Neural progenitor cell (in vitro differentiated cells): ENCODE measurements around the gene ANKRD60. TPM values are rescaled to one million over a fixed set of nuclear protein-coding genes. Genes with fewer than 3 reads are reported as not detected.

ENCODE experiments used
- DNase-seq: peaks from one replicate; pipeline ENCODE4 v3.0.0-alpha.2; 2016; ENCODE audit warnings: low spot score
- H2AFZ ChIP-seq: fragments of 200-600 bp; sonication (generic); replicated peaks from 2 replicates; pipeline ENCODE4 v1.6.1; 2016; ENCODE audit warnings: antibody characterized with exemption
- H3F3A ChIP-seq: fragments of 200-600 bp; sonication (generic); 2 replicates; pipeline ENCODE4 v1.6.1; 2016; ENCODE audit warnings: antibody characterized with exemption, low read depth
- H3K27ac ChIP-seq: fragments of 200-600 bp; sonication (generic); 2 replicates; pipeline ENCODE4 v1.5.1; 2016; ENCODE audit warnings: mild to moderate bottlenecking
- H3K27me3 ChIP-seq: fragments of 200-600 bp; sonication (generic); 2 replicates; pipeline ENCODE4 v1.6.1; 2016; ENCODE audit warnings: mild to moderate bottlenecking, moderate library complexity
- H3K36me3 ChIP-seq: fragments of 200-600 bp; sonication (generic); 2 replicates; pipeline ENCODE4 v1.5.1; 2016
- H3K4me1 ChIP-seq: fragments of 200-600 bp; sonication (generic); 2 replicates; pipeline ENCODE4 v1.6.1; 2016; ENCODE audit warnings: mixed run types
- H3K4me2 ChIP-seq: fragments of 200-600 bp; sonication (generic); 2 replicates; pipeline ENCODE4 v1.6.1; 2016
- H3K4me3 ChIP-seq: fragments of 200-600 bp; sonication (generic); 2 replicates; pipeline ENCODE4 v1.5.1; 2016
- H3K79me2 ChIP-seq: fragments of 200-600 bp; sonication (generic); 2 replicates; pipeline ENCODE4 v1.6.1; 2016; ENCODE audit warnings: low read depth
- H3K9ac ChIP-seq: fragments of 200-600 bp; sonication (generic); 2 replicates; pipeline ENCODE4 v1.6.1; 2016
- H3K9me3 ChIP-seq: fragments of 200-600 bp; sonication (generic); 2 replicates; pipeline ENCODE4 v1.5.1; 2016; ENCODE audit warnings: low read depth
- H4K20me1 ChIP-seq: fragments of 200-600 bp; sonication (generic); 2 replicates; pipeline ENCODE4 v1.6.1; 2016; ENCODE audit warnings: low read depth
- H3K27ac Mint-ChIP-seq: 3 replicates; pipeline ENCODE4 v1.8.0; 2021; ENCODE audit warnings: mixed read lengths
- H3K27me3 Mint-ChIP-seq: 2 replicates; pipeline ENCODE4 v1.8.0; 2022; ENCODE audit warnings: low read depth, mild to moderate bottlenecking, inconsistent platforms, moderate library complexity, mixed read lengths; ENCODE audit not compliant: insufficient read depth
- H3K36me3 Mint-ChIP-seq: 3 replicates; pipeline ENCODE4 v1.8.0; 2021; ENCODE audit warnings: mixed read lengths
- H3K4me1 Mint-ChIP-seq: 3 replicates; pipeline ENCODE4 v1.8.0; 2021; ENCODE audit warnings: mixed read lengths
- H3K4me3 Mint-ChIP-seq: 3 replicates; pipeline ENCODE4 v1.8.0; 2021; ENCODE audit warnings: mild to moderate bottlenecking, moderate library complexity, mixed read lengths
- H3K9me3 Mint-ChIP-seq: 3 replicates; pipeline ENCODE4 v1.8.0; 2020; ENCODE audit warnings: mixed read lengths
- CTCF ChIP-seq: fragments of 200-600 bp; sonication (generic); IDR thresholded peaks from 2 replicates; pipeline ENCODE4 v1.5.1; 2017; ENCODE audit warnings: antibody characterized with exemption, mild to moderate bottlenecking
- EZH2 ChIP-seq: fragments of 200-600 bp; sonication (generic); IDR thresholded peaks from 2 replicates; pipeline ENCODE4 v1.6.1; 2017; ENCODE audit warnings: antibody characterized with exemption, mild to moderate bottlenecking, moderate library complexity
- EZH2phosphoT487 ChIP-seq: fragments of 200-600 bp; sonication (generic); IDR thresholded peaks from 2 replicates; pipeline ENCODE4 v1.6.1; 2017; ENCODE audit warnings: antibody characterized with exemption
- total RNA-seq: library from RNA; depleted of rRNA; stranded (reverse); fragments of >200 nt; gene quantifications from 2 replicates; pipeline ENCODE4 v1.2.3, GENCODE V29; 2015; ENCODE audit warnings: low replicate concordance

The ANKRD60 gene
- total RNA-seq, 1 donor from 2014 or later: not detected

DNA sequence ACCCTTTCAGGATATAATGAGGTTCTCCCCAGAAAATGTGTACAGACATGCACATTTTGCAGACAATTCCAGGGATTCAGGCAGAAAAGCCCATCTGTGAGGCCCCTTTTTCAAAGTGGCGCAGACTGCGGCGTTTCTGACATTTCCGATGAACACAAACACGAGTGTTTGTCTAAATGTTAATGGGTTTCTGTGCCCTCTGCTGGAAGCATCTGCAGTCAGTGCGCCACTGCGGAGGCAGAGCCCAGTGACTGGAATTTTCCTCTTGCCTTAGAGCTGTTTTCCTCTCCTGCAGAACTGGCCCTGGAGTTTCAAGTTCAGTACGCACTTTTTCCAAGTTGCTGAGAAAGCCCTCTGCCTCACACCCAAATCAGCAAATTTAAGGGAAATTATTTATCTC is 15.3 kb downstream of the ANKRD60 start:
- H3K9me3 Mint-ChIP-seq: no peaks in the 10 kb centered on the region
- Histone ChIP-seq H3K27ac (no peak overlapping the region), H4K20me1 (no peaks in the 10 kb centered on the region), H3K79me2 (no peaks in the 10 kb centered on the region), H3K9me3 (no peaks in the 10 kb centered on the region), H3F3A (peaks cover 7% of the 10 kb centered on the region), H3K27me3 (no peaks in the 10 kb centered on the region), H3K4me2 (no peak overlapping the region), H3K36me3 (no peaks in the 10 kb centered on the region), H2AFZ (no peak overlapping the region), H3K9ac (no peak overlapping the region), H3K4me3 (no peak overlapping the region), H3K4me1 (no peaks in the 10 kb centered on the region)
- peak; percentile 11 for TF ChIP-seq CTCF
- no peak for TF ChIP-seq EZH2phosphoT487
- TF ChIP-seq EZH2: no peak
- H3K27ac Mint-ChIP-seq: no peak overlapping the region
- peaks cover 12% of the 10 kb centered on the region for H3K4me1 Mint-ChIP-seq
- no peaks in the 10 kb centered on the region for H3K36me3 Mint-ChIP-seq
- H3K4me3 Mint-ChIP-seq: no peak overlapping the region
- DNase-seq: peak; percentile 34
- H3K27me3 Mint-ChIP-seq: peaks cover 9% of the 10 kb centered on the region

GRCh38 chr20:58212636-58213035 is 15.8 kb downstream of the ANKRD60 start:
- H3K4me2 ChIP-seq: no peak overlapping the region
- no peaks in the 10 kb centered on the region for H3K4me1 ChIP-seq
- no peak overlapping the region for H3K4me3 ChIP-seq
- no peaks in the 10 kb centered on the region for H3K27me3 ChIP-seq
- H4K20me1 ChIP-seq: no peaks in the 10 kb centered on the region
- H3K36me3 Mint-ChIP-seq: no peaks in the 10 kb centered on the region
- H3K9me3 Mint-ChIP-seq: no peaks in the 10 kb centered on the region
- TF ChIP-seq EZH2 (no peak), EZH2phosphoT487 (no peak), CTCF (no peak)
- no peak for DNase-seq
- peaks cover 12% of the 10 kb centered on the region for H3K4me1 Mint-ChIP-seq
- no peaks in the 10 kb centered on the region for H3K9me3 ChIP-seq
- H3K27ac Mint-ChIP-seq: no peak overlapping the region
- H3K27ac ChIP-seq: no peak overlapping the region
- peaks cover 9% of the 10 kb centered on the region for H3K27me3 Mint-ChIP-seq
- H2AFZ ChIP-seq: no peak overlapping the region
- peaks cover 7% of the 10 kb centered on the region for H3F3A ChIP-seq
- H3K79me2 ChIP-seq: no peaks in the 10 kb centered on the region
- H3K36me3 ChIP-seq: no peaks in the 10 kb centered on the region
- H3K4me3 Mint-ChIP-seq: no peak overlapping the region
- no peak overlapping the region for H3K9ac ChIP-seq

DNA sequence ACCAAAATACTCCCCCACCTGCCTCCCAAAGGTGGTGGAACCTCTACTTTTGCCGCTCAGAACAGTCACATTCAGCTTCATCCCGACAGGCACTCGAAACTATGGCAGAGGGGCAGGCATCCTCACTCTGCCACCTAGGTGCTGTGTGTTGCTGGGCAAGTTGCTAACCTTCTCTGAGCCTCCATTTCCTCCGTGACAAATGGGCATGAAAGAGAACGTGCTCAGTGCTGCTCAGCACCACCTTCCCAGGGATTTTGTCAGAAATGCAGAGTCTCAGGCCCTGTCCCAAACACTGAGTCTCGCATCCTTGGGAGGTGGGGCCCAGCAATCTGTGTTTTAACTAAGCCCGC is 18.1 kb downstream of the ANKRD60 start:
- H3K4me2 ChIP-seq: no peak overlapping the region
- Mint-ChIP-seq H3K27me3 (peaks cover 7% of the 10 kb centered on the region), H3K9me3 (no peaks in the 10 kb centered on the region), H3K4me3 (no peak overlapping the region), H3K4me1 (peaks cover 12% of the 10 kb centered on the region), H3K27ac (no peak overlapping the region), H3K36me3 (no peaks in the 10 kb centered on the region)
- no peak for DNase-seq
- H3K9me3 ChIP-seq: no peaks in the 10 kb centered on the region
- H3K4me1 ChIP-seq: no peaks in the 10 kb centered on the region
- H3K4me3 ChIP-seq: no peak overlapping the region
- H2AFZ ChIP-seq: no peak overlapping the region
- H3K9ac ChIP-seq: no peak overlapping the region
- no peaks in the 10 kb centered on the region for H4K20me1 ChIP-seq
- H3K36me3 ChIP-seq: no peaks in the 10 kb centered on the region
- TF ChIP-seq CTCF: no peak
- no peak for TF ChIP-seq EZH2phosphoT487
- TF ChIP-seq EZH2: no peak
- H3K27ac ChIP-seq: no peak overlapping the region
- H3K79me2 ChIP-seq: no peaks in the 10 kb centered on the region
- H3K27me3 ChIP-seq: no peaks in the 10 kb centered on the region
- peaks cover 7% of the 10 kb centered on the region for H3F3A ChIP-seq
